Hepatic stellate cell (primary cell): ENCODE data around the gene EYA4.

ENCODE experiments used
- DNase-seq: peaks from one replicate; pipeline ENCODE4 v3.0.0; 2011; ENCODE audit warnings: low spot score

The EYA4 gene

DNA sequence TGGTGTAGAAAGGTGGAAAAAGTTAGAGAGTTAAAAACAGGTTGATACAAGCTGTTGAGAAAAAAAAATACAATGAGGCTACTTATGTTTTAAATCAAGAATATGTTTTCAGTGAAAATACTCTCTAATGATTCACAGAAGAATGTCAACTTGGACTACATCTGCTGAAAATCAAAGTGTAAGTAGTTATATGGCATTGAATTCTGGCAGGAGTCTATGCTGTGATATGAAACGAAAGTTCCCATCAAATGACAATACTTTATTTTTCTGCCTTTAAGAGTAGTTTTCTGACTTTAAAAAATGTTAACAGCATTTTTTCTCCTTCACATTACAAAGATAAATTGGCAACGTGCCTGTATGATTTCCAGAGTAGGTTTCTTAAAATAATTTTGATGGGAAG lies 158.3 kb downstream of the EYA4 start:
- DNase-seq: no peak

DNA sequence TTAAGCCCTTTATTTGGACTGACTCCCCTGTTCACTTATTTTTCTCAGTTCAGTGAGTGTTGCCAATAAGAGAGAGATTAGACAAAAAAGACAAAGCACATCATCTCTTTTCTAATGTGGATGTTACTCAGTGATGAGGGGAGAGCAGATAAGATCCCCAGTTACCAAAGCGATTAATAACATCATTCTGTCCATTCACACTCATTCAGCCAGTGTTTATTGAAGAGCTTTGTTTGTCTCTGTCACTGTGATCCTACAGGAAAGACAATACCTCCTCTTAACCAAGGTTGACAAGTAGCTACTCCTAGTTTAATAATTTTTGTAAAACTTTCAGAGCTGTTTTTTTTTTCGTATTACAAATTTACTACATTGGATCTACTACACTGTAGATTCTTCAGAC lies 163.0 kb downstream of the EYA4 start:
- no peak for DNase-seq

- no peak for DNase-seq
Observed at GRCh38 chr6:133404728-133405127, 163.6 kb downstream of the EYA4 start.

- no peak for DNase-seq
Observed at GRCh38 chr6:133407320-133408100, 166.4 kb downstream of the EYA4 start.

DNA sequence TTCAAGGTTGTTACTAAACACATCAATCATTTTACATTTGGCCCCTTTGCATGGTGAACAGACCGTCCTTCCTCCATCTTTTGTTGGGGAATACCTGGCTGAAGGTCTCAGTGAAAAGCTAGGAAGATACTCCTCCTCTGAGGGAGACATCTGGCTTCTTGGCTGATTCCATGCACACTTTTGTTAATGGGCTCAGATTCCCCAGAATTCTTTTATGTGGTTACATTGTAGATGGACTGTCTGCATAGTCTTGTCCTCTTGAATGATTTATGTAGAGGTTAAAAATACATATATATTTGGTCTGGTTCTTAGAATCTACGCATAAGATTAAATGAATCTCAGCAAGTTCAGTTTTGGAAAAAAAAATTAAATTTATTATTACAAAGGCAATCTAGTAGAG lies 167.0 kb downstream of the EYA4 start:
- no peak for DNase-seq

GRCh38 chr6:133408543-133408942 lies 167.4 kb downstream of the EYA4 start:
- DNase-seq: no peak

DNA sequence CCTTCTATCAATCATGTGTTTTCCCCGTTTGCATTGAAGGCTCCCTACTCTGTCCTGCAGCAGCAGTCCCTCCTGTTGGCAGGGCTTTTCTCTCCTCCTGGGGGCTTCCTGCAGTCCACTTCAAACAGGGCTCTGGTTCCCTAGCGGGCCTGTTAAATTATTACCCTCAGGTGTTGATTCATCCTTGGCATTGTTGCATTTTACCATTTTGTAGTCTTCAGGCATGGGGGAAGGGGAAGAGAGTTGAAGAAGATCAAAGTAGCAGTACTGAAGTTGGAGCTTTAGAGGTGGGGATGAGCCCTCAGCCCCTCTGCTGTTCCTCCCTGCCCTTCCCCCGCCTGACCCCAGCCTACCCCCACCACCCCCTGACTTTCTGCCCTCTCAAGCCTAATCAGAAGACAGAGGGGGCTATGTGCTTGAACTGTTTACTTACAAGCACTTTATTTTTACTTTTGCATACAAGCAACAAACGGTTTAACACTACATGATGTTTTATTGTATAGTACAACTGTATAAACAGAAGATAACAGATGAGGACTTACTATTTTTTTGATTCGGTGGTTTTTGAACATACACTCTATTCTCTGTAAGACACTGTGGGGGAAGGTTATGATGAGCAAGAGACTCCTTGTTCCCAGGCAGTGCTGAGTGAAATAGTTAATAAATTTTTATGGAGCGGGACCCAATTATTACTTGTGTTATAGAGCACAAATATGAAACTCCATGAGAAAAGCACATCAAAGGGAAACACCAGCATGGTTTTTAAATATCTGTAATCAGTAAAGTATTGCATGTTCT lies 169.7 kb downstream of the EYA4 start:
- DNase-seq: no peak

DNA sequence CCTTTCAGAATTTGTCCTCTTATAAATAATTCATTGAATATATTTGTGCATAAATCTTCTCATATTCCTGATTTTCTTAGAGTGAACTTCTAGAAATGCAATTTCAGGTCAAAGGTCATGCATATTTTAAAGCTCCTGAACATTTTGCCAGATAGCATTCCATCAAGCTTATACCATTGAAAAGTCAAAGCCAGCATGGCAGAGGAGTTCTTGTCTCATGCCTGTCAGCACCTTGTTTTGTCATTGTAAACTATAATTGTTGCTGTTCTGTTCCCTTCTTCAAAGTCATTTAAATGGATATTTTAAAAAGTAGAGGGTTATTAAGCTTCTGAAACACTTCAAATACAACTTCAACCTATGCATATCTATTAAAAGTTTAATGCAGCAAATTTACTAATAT lies 170.6 kb downstream of the EYA4 start:
- no peak for DNase-seq

GRCh38 chr6:133415262-133415661 lies 174.1 kb downstream of the EYA4 start:
- no peak for DNase-seq

DNA sequence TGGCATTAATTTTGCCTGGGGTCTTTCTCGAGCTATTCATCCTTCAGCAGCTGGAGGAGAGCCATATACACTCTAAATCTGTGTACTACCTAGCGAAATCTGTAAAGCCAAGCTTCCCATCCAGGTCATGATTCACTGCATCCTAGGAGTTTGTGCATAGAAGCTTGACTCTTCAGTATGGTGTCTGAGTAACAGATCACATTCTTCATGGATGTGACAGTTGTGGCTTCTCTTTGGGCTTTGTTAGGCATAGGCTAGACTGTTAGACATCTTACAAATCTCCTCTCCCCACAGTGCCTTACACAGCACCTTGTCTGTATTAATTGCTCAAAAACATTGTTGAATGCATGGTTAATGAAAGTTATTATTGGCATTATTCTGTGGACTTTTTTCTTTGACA lies 177.0 kb downstream of the EYA4 start:
- no peak for DNase-seq

- no peak for DNase-seq
Observed at GRCh38 chr6:133423242-133423641, 182.1 kb downstream of the EYA4 start.

GRCh38 chr6:133424359-133424758 lies 183.2 kb downstream of the EYA4 start:
- DNase-seq: no peak

DNA sequence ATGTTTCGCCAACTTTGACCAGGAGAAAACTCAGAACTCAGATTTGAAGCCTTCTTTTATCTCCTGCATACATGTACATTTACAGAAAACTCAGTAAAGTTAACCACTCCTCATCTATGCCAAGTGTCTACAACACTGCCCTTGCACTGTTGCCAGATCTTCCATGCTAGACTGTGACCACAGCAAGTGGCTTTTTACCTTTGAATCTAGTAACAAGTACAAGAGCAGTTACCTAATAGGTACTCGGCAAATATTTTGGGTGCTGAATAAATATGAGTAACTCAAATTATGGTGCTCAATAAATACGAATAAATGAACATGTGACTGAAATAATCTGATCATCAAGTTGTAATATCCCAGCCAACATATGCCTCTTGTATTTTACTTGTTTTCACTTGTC lies 184.9 kb downstream of the EYA4 start:
- no peak for DNase-seq

- DNase-seq: no peak
Observed at GRCh38 chr6:133428295-133428694, 187.1 kb downstream of the EYA4 start.

DNA sequence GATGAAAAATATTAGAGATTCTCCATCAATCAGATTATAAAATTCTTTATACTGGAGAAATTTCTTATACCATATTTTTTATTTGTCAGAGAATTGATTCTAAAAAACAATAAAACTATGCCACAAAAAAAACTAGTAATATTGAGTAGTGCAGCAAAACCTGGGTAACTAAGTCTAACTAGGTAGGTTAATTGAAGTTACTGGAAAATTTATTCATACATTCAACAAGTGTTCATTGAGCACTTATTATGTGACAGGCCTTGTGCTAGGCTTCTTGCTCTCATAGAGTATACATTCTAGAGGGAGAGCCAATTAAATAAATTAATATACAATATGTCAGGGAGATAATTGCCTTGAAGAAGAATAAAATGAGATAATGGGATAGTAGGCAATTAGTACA lies 189.4 kb downstream of the EYA4 start:
- DNase-seq: no peak

- no peak for DNase-seq
Observed at GRCh38 chr6:133431031-133431430, 189.9 kb downstream of the EYA4 start.

- no peak for DNase-seq
Observed at GRCh38 chr6:133432021-133432989, 191.1 kb downstream of the EYA4 start.

- DNase-seq: no peak
Observed at GRCh38 chr6:133435065-133435728, 194.0 kb downstream of the EYA4 start.

- DNase-seq: no peak
Observed at GRCh38 chr6:133436652-133437051, 195.5 kb downstream of the EYA4 start.

DNA sequence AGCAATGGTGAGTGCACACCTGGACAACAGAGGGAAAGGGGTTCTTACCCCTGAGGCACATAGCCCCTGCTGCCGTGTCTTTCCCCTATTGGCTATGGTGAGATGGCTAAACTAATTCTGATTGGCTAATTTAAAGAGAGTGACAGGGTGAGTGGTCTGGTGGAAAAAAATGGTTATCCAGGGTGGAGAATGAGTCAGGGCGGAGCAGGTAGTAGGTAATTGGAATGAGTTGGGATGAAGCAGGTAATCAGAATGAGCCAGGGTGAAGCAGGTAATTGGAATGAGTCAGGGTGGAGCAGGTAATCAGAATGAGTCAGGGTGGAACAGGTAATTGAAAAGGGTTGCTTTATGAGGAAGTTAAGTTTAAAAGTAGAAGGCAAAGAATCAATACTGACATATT lies 200.3 kb downstream of the EYA4 start:
- DNase-seq: no peak

DNA sequence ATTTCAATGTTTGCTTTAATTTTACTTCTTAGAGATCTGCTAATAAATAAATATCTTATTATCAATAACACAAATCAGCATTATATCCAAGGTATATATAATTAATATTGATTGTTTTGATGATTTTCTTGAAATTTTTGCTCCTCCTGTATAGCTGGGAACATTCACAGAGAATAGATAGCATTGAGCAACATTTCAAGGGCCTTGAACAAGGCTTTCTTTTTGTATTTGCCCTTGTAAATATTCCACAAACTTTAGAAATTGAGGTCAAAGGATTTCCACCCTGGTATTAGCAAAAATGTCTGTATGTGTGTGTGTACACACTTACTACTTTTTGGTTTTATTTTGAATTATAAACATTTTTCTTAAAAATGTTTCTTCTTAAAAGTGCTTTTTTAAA lies 205.6 kb downstream of the EYA4 start:
- no peak for DNase-seq

- DNase-seq: no peak
Observed at GRCh38 chr6:133447924-133448323, 206.8 kb downstream of the EYA4 start.
